ENCODE measurements around the gene ISCU.

DNA sequence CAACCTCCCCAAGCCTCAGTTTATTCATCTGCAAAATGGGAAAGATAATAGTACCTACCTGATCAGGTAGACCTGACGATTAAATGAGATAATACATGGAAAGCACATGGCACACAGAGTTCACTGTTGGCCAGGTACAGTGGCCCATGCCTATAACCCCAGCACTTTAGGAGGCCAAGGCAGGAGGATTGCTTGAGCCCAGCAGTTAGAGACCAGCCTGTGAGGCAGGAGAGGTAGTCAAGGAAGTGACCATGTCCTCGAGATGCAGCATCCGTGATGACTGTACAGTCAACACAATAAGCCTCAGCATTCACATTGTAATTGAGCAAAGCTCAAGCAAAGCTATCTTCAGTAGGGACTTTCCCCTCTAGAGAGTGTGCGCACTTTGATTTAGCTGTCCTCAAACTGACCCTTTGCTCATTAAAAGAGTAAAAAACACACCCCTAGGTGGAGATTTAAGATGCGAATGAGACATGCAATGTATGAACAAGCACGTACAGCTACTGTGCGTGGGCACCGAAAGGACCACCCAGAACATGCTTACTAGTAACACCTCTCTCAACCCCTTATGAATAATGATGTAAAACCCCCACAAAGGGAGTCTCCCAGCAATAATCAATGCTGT is 9.9 kb downstream of the ISCU start:
- TF ChIP-seq EZH2 (IDR thresholded peaks at IDR 0.05; ENCODE audit: low read length), result no peak
- TF ChIP-seq, protein P1, sequence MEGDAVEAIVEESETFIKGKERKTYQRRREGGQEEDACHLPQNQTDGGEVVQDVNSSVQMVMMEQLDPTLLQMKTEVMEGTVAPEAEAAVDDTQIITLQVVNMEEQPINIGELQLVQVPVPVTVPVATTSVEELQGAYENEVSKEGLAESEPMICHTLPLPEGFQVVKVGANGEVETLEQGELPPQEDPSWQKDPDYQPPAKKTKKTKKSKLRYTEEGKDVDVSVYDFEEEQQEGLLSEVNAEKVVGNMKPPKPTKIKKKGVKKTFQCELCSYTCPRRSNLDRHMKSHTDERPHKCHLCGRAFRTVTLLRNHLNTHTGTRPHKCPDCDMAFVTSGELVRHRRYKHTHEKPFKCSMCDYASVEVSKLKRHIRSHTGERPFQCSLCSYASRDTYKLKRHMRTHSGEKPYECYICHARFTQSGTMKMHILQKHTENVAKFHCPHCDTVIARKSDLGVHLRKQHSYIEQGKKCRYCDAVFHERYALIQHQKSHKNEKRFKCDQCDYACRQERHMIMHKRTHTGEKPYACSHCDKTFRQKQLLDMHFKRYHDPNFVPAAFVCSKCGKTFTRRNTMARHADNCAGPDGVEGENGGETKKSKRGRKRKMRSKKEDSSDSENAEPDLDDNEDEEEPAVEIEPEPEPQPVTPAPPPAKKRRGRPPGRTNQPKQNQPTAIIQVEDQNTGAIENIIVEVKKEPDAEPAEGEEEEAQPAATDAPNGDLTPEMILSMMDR (optimal IDR thresholded peaks at IDR 0.05 in 1 of 3, IDR thresholded peaks at IDR 0.05 in 1 of 3, conservative IDR thresholded peaks at IDR 0.05 in 1 of 3; ENCODE audit: extremely low read depth in 1 of 3, insufficient read depth in 2 of 3, low read length in 3 of 3), result no peak

All from keratinocyte (primary cell).